ENCODE measurements around the gene PTPRN2.

Gene PTPRN2

GRCh38 chr7:157754416-157754790 is 833.2 kb downstream of the PTPRN2 start:
- no peak for DNase-seq (ENCODE audit: extremely low read depth, low read depth)
- TF ChIP-seq, protein P1, sequence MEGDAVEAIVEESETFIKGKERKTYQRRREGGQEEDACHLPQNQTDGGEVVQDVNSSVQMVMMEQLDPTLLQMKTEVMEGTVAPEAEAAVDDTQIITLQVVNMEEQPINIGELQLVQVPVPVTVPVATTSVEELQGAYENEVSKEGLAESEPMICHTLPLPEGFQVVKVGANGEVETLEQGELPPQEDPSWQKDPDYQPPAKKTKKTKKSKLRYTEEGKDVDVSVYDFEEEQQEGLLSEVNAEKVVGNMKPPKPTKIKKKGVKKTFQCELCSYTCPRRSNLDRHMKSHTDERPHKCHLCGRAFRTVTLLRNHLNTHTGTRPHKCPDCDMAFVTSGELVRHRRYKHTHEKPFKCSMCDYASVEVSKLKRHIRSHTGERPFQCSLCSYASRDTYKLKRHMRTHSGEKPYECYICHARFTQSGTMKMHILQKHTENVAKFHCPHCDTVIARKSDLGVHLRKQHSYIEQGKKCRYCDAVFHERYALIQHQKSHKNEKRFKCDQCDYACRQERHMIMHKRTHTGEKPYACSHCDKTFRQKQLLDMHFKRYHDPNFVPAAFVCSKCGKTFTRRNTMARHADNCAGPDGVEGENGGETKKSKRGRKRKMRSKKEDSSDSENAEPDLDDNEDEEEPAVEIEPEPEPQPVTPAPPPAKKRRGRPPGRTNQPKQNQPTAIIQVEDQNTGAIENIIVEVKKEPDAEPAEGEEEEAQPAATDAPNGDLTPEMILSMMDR (IDR thresholded peaks at IDR 0.05; ENCODE audit: low read depth, low read length), result no peak

DNA sequence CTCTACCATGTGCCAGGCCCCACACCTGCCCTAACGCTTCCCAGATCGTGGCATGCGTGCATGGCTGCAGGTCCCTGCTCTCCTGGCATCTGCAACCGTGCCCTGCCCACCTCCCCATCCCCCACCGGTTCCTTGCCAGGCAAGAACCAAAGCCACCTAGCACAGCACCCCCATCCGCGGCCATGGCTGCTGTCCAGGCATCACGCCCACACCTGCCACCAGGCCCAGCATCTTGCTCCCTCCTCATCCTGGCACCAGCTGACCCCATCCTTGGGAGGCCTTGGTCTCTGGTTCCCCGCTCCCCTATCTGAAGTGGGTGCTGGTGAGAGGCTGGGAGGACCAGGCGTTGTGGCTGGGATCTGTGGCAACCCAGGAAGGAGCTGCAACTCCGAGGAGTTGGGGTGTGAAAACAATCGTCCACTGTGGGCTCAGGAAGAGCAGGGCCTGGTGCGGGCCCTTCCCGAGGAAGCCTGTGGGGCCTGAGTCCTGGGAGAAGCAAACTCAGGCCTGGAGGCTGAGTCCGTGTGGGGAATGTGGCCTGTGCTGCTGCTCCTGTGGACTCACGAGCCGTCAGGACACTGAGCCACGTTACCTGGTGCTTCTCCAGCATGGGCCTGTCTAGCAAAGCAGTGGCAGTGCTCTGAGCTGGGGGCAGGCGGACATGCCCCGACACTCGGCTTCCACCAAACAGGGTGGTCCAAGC is 833.8 kb downstream of the PTPRN2 start:
- no peak for DNase-seq (ENCODE audit: extremely low read depth, low read depth)
- TF ChIP-seq, protein P1 (IDR thresholded peaks at IDR 0.05; ENCODE audit: low read depth, low read length), result no peak

DNA sequence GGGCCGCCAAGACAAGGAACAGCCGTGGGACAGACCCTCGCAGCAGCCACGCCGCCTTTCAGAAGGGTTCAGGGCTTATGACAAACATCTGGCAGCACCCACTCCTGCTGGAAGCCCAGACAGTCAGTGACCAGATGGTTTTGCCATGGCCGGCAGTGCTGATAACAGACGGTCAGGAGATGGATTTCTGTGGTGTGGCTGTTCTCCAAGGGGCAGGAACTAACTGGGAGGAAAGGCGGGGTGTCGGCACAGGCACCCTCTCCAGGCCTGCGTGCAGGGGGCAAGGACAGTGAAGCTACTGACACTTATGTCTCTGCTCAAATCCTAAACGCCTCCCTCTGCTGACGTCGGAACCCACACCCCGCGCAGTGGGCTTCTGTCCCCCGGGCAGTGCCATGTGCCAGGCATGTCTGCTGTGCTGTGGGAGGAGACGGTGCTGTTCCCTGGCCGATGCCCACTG is 834.8 kb downstream of the PTPRN2 start:
- no peak for DNase-seq (ENCODE audit: extremely low read depth, low read depth)
- TF ChIP-seq, protein P1 (IDR thresholded peaks at IDR 0.05; ENCODE audit: low read depth, low read length), result no peak

DNA sequence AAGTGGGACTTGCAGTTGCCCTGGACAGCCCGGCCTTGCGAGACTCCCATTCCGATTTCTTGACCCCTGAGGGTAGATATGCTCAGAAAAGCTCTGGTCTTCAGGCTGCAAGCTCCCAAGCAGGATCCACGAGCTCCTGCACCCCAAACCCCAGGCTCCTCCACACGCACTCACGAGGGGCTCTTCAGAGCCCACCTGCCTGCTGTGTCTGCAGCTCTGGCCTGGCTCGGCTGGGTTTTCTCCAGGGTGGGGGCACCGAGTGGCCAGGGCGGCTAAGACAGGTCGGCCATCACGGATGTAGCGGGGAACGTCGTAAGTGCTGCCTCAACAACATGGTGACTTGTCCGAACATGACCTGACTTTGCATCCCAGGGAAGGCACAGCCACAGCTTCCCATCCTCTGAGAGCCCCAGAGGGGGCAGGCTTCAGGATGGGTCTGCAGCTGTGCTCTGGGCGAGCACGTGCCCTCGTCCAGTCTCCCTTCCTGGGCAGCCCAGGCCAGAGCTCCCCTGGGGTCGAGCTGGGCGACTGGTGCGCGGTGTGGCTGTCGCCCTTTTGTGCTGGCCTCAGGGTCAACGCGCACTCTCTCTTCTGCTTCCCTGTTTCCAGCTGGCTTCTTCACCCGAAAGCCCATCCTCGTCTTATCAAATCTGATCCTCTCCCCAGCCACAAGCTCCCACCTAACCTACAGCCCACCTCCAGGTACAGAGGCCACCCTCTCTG is 835.5 kb downstream of the PTPRN2 start:
- TF ChIP-seq, protein P1 (IDR thresholded peaks at IDR 0.05; ENCODE audit: low read depth, low read length), result no peak
- no peak for DNase-seq (ENCODE audit: extremely low read depth, low read depth)

DNA sequence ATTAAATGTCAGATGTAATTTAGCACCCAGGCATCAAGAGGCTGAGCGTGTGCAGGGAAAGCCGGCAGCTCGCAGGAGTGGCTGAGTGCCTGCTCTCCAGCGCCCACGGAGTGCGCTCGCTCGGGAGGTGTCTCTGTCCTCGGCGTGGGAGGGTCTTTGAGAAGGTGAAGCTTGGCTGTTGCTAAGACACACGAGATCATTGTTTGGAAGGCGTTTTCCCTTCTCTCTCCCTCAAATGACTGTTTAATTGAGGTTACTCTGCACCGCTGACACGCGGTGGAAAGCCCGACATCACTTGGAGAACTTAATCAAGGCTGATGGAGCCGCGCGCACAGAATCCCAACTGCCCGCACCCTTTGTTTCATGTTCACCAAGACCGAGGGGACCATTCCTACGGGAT is 836.2 kb downstream of the PTPRN2 start:
- no peak for DNase-seq (ENCODE audit: extremely low read depth, low read depth)
- TF ChIP-seq, protein P1 (IDR thresholded peaks at IDR 0.05; ENCODE audit: low read depth, low read length), result no peak

DNA sequence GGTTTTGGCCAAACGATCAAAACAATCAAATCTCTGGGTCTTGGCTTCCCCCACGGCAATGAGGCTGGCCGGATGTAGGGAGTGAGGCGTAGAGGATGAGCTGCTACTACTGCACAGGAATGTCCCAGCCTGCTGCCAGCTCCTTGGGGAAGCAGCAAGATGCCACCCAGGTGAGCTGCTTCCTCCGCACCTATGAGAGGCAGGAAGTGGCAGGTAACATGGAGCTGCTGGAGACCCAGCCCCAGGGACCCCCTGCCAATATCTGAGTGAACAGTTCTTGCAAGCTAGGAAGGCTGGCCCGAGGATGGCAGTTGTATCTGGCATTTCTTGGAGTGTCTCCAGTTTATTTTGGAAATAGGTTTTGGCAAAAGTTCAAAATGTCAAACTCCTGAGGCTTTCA is 837.3 kb downstream of the PTPRN2 start:
- TF ChIP-seq, protein P1 (IDR thresholded peaks at IDR 0.05; ENCODE audit: low read depth, low read length), result no peak
- DNase-seq (ENCODE audit: extremely low read depth, low read depth), result no peak

Data from AG09319 (cell line).